ENCODE data around the gene SRCAP.
"Not testable (repeated sequence)": the region's sequence is repeated elsewhere in the genome, so short reads cannot be mapped to it uniquely, and the experiment has no call there.

The SRCAP gene

GRCh38 chr16:30699615-30700099 lies 686 bp downstream of the SRCAP start:
- no peak for FAIRE-seq

GRCh38 chr16:30700491-30700890 lies 1.5 kb downstream of the SRCAP start:
- FAIRE-seq: no peak

GRCh38 chr16:30700971-30701370 lies 2.0 kb downstream of the SRCAP start:
- no peak for FAIRE-seq

GRCh38 chr16:30703071-30703470 lies 4.1 kb downstream of the SRCAP start:
- not testable (repeated sequence) for FAIRE-seq

DNA sequence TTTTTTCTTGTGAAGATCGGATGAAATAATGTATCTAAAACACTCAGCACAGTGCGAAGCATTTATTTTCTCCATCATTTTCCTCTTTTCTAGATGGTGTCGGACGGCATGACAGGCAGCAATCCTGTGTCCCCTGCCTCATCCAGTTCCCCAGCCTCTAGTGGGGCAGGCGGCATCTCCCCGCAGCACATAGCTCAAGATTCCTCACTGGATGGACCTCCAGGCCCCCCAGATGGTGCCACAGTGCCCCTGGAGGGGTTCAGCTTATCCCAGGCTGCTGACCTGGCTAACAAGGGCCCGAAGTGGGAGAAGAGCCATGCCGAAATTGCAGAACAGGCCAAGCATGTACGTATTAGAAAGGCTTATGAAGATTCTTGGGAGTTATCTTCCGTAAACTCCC lies 5.0 kb downstream of the SRCAP start:
- no peak for FAIRE-seq

DNA sequence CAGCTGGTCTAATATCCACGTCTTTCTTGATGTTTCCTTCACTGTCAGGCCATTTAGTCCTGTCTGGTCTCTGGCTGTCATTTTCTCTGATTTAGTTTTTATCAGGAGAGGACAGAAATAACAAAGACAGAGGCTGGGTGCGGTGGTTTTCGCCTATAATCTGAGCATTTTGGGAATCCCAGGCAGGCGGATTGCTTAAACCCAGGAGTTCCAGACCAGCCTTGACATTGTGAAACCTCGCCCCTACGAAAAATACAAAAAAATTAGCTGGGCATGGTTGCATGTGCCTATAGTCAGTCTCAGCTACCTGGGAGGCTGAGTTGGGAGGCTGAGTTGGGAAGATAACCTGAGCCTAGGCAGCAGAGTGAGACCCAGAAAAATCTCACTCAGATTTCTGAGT lies 7.1 kb downstream of the SRCAP start:
- no peak for FAIRE-seq

- FAIRE-seq: no peak
Measured at GRCh38 chr16:30710971-30711370, 12.0 kb downstream of the SRCAP start.

DNA sequence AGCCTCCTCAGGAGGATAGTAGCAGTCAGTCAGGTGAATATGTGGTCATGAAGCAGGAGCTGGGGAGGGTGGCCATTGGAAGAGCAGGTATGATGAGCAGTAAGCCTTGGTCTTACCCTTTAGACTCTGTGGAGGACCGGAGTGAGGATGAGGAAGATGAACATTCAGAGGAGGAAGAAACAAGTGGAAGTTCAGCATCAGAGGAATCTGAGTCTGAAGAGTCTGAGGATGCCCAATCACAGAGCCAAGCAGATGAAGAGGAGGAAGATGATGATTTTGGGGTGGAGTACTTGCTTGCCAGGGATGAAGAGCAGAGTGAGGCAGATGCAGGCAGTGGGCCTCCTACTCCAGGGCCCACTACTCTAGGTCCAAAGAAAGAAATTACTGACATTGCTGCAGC lies 12.7 kb downstream of the SRCAP start:
- no peak for FAIRE-seq

- no peak for FAIRE-seq
Measured at GRCh38 chr16:30715750-30716445, 16.9 kb downstream of the SRCAP start.

GRCh38 chr16:30720086-30720485 lies 21.1 kb downstream of the SRCAP start:
- no peak for FAIRE-seq

GRCh38 chr16:30720694-30721093 lies 21.7 kb downstream of the SRCAP start:
- FAIRE-seq: no peak

GRCh38 chr16:30721167-30721566 lies 22.2 kb downstream of the SRCAP start:
- FAIRE-seq: no peak

- FAIRE-seq: peak; percentile 68
Measured at GRCh38 chr16:30721606-30722005, 22.6 kb downstream of the SRCAP start.

DNA sequence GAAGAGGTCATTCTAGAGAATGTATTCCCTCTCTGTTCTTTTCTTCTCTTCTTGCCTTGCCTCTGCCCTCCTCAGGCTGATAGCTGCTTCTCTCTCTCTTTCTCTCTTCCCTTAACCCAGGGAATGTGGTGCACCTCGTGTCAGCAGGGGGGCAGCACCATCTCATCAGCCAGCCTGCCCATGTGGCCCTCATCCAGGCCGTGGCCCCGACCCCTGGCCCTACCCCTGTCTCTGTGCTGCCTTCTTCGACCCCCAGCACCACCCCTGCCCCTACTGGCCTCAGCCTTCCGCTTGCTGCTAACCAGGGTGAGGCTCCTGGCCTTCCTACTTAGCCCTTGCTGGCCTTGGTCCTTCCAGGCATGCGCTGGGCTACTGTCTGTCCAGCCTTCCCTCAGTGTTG lies 23.5 kb downstream of the SRCAP start:
- no peak for FAIRE-seq

GRCh38 chr16:30722916-30723315 lies 23.9 kb downstream of the SRCAP start:
- FAIRE-seq: no peak

GRCh38 chr16:30723725-30724355 lies 24.9 kb downstream of the SRCAP start:
- no peak for FAIRE-seq

DNA sequence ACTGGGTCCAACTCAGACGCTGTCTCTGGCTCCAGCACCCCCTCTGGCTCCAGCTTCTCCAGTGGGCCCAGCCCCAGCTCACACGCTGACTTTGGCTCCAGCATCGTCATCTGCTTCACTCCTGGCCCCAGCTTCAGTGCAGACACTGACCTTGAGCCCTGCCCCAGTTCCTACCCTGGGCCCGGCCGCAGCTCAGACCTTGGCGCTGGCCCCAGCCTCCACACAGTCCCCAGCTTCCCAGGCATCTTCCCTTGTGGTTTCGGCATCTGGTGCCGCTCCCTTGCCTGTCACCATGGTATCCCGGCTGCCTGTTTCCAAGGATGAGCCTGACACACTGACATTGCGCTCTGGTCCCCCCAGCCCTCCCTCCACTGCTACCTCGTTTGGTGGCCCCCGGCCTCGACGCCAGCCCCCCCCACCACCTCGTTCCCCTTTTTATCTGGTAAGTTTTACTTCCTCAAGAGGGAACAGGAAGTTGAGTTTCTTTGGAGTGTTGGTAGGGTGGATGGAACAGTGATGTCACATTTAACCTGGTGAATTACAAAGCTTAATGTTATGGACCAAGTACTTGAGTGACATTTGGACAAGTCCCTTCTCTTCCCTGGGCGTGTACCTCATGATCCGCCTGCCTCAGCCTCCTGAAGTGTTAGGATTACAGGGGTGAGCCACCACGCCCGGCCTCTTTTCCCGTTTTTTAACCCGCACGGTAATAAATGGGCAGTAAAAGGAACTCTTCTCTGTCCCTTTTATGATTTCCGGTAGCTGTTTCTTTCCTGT lies 25.9 kb downstream of the SRCAP start:
- no peak for FAIRE-seq

- no peak for FAIRE-seq
Measured at GRCh38 chr16:30725418-30725792, 26.4 kb downstream of the SRCAP start.

- no peak for FAIRE-seq
Measured at GRCh38 chr16:30728321-30728720, 29.4 kb downstream of the SRCAP start.

DNA sequence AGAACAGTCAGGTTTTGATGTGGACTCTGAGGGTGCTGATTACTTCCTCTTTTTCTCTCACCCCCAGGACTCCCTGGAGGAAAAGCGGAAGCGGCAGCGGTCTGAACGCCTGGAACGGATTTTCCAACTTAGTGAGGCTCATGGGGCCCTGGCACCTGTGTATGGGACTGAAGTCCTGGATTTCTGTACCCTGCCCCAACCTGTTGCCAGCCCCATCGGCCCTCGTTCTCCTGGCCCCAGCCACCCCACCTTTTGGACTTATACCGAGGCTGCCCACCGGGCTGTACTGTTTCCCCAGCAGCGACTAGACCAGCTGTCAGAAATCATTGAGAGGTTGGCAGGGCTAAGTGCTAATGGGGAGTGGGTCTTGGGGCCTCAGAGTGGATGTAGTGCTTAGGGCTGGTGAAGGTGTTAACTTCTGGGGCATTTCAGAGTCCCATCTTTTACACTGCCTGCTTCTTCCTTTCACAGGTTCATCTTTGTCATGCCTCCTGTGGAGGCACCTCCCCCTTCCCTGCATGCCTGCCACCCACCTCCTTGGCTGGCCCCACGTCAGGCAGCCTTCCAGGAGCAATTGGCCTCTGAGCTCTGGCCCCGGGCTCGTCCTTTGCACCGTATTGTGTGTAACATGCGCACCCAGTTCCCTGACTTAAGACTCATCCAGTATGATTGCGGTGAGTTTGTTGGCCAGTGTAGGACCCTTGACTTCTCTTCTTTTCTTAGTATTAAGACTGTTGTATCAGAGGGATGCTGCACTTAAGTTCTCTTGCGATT lies 30.1 kb downstream of the SRCAP start:
- FAIRE-seq: no peak

GRCh38 chr16:30731411-30731810 lies 32.4 kb downstream of the SRCAP start:
- peak; percentile 64 for FAIRE-seq

DNA sequence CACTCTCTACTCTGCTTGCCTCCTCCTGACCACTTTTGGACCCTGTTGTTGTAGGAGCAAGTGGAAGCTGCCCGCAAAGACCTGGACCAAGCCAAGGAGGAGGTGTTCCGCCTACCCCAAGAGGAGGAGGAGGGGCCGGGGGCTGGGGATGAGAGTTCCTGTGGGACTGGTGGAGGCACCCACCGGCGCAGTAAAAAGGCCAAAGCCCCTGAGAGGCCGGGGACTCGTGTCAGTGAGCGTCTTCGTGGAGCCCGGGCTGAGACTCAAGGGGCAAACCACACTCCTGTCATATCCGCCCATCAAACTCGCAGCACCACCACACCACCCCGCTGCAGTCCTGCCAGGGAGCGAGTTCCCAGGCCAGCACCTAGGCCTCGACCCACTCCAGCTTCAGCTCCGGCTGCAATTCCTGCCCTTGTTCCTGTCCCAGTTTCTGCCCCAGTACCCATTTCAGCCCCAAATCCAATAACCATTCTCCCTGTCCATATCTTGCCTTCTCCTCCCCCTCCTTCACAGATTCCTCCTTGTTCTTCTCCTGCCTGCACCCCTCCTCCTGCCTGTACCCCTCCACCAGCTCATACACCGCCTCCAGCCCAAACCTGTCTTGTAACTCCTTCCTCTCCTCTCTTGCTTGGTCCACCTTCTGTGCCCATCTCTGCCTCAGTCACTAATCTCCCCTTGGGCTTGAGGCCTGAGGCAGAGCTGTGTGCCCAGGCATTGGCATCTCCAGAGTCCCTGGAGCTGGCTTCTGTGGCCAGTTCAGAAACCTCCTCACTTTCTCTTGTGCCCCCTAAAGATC lies 38.2 kb downstream of the SRCAP start:
- no peak for FAIRE-seq
